Osteocyte (in vitro differentiated cells): ENCODE results near the gene ZYG11B. TPM values are rescaled to one million over a fixed set of nuclear protein-coding genes. Genes with fewer than 3 reads are reported as not detected.
"Not testable (repeated sequence)": the region's sequence is repeated elsewhere in the genome, so short reads cannot be mapped to it uniquely, and the experiment has no call there.

Experiments used
- DNase-seq: peaks from one replicate; pipeline ENCODE4 v3.0.0; 2021; ENCODE audit warnings: mixed read lengths; ENCODE audit not compliant: unreplicated experiment; ENCODE audit errors: extremely low spot score
- H3K27ac Mint-ChIP-seq: one replicate; pipeline ENCODE4 v1.8.0; 2021; ENCODE audit warnings: mild to moderate bottlenecking, mixed read lengths; ENCODE audit not compliant: unreplicated experiment
- H3K27me3 Mint-ChIP-seq: one replicate; pipeline ENCODE4 v1.8.0; 2021; ENCODE audit warnings: mixed read lengths; ENCODE audit not compliant: unreplicated experiment
- H3K36me3 Mint-ChIP-seq: one replicate; pipeline ENCODE4 v1.8.0; 2021; ENCODE audit warnings: mixed read lengths; ENCODE audit not compliant: unreplicated experiment
- H3K4me1 Mint-ChIP-seq: one replicate; pipeline ENCODE4 v1.8.0; 2021; ENCODE audit warnings: mixed read lengths; ENCODE audit not compliant: unreplicated experiment
- H3K4me3 Mint-ChIP-seq: one replicate; pipeline ENCODE4 v1.8.0; 2021; ENCODE audit warnings: mild to moderate bottlenecking, moderate library complexity, mixed read lengths; ENCODE audit not compliant: unreplicated experiment
- H3K9me3 Mint-ChIP-seq: one replicate; pipeline ENCODE4 v1.8.0; 2021; ENCODE audit warnings: mixed read lengths; ENCODE audit not compliant: unreplicated experiment
- CTCF ChIP-seq: fragments of 200-600 bp; sonication (generic); IDR thresholded peaks from 2 replicates; pipeline ENCODE4 v1.5.0; 2021; ENCODE audit warnings: antibody characterized with exemption, mild to moderate bottlenecking, moderate library complexity
- total RNA-seq: library from RNA; stranded (reverse); gene quantifications from 2 replicates; pipeline ENCODE4 v1.2.1, GENCODE V29; 2021

The ZYG11B gene
- total RNA-seq, 1 donor from 2014 or later = 34.3 TPM

GRCh38 chr1:52867087-52867863 is 141.0 kb downstream of the ZYG11B start:
- no peak for TF ChIP-seq CTCF
- Mint-ChIP-seq H3K4me1 (peaks cover 5% of the 10 kb centered on the region), H3K36me3 (no peaks in the 10 kb centered on the region), H3K27me3 (no peaks in the 10 kb centered on the region), H3K9me3 (no peaks in the 10 kb centered on the region), H3K4me3 (no peak overlapping the region), H3K27ac (no peak overlapping the region)
- DNase-seq = no peak

- H3K27ac Mint-ChIP-seq, H3K27me3 Mint-ChIP-seq, H3K9me3 Mint-ChIP-seq, H3K4me3 Mint-ChIP-seq, H3K36me3 Mint-ChIP-seq, DNase-seq, H3K4me1 Mint-ChIP-seq: not testable (repeated sequence)
These were observed 143.5 kb downstream of the ZYG11B start for GRCh38 chr1:52869727-52870126.

- no peaks in the 10 kb centered on the region for H3K36me3 Mint-ChIP-seq
- H3K4me1 Mint-ChIP-seq = no peaks in the 10 kb centered on the region
- H3K27me3 Mint-ChIP-seq = no peaks in the 10 kb centered on the region
- DNase-seq = no peak
- H3K4me3 Mint-ChIP-seq = no peak overlapping the region
- no peak overlapping the region for H3K27ac Mint-ChIP-seq
- H3K9me3 Mint-ChIP-seq = no peaks in the 10 kb centered on the region
- no peak for TF ChIP-seq CTCF
These were observed 150.6 kb downstream of the ZYG11B start for GRCh38 chr1:52876843-52877242.

Other genes starting within 250 kb of the ZYG11B start
- 53.7 and 56.4 TPM in 2 replicates for gene TUT4, start 173.4 kb upstream of the ZYG11B start, total RNA-seq
- 36.1 and 37.7 TPM in 2 replicates for gene GPX7, start 124.1 kb upstream of the ZYG11B start, total RNA-seq
- gene SHISAL2A, start 93.3 kb upstream of the ZYG11B start, total RNA-seq = not detected in 2 replicates
- 25.7 and 27.7 TPM in 2 replicates for gene COA7, start 28.1 kb upstream of the ZYG11B start, total RNA-seq
- gene ZYG11A, start 116.3 kb downstream of the ZYG11B start, total RNA-seq = 0.21 and 0.30 TPM in 2 replicates
- 24.2 and 30.6 TPM in 2 replicates for gene ECHDC2, start 195.3 kb downstream of the ZYG11B start, total RNA-seq
- gene SCP2, start 200.8 kb downstream of the ZYG11B start, total RNA-seq = 84.2 and 102 TPM in 2 replicates